Activated CD8-positive, alpha-beta memory T cell treated with anti-CD3 and anti-CD28 coated beads, Interleukin-2, amount 50 U/mL, for 24 hours (primary cell): Measurements from ENCODE around the gene LPP.

ENCODE experiments used
- DNase-seq: peaks from one replicate; pipeline ENCODE4 v3.0.0-alpha.2; 2020; ENCODE audit errors: extremely low read depth

The LPP gene

DNA sequence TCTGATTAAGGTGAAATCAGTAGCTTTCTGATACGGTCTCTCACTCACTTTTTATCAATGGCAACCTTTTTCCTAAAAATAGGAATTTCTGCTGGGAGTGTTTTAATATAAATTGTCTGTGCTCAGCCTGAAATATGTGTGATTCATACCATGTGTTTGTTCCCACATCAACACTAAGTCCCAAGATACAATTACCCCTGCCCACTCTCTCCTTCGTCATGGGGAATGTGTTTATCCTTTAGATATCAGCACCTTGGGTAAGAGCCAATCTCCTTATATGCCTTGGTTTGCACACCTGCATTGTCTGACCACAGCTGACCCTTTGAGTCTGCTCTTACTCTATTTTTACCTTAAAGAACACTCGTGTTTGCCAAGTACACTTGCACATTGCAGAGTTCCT, 356.4 kb downstream of the LPP start:
- DNase-seq, result no peak

- DNase-seq, result no peak
These were observed 359.8 kb downstream of the LPP start for GRCh38 chr3:188513662-188514328.

DNA sequence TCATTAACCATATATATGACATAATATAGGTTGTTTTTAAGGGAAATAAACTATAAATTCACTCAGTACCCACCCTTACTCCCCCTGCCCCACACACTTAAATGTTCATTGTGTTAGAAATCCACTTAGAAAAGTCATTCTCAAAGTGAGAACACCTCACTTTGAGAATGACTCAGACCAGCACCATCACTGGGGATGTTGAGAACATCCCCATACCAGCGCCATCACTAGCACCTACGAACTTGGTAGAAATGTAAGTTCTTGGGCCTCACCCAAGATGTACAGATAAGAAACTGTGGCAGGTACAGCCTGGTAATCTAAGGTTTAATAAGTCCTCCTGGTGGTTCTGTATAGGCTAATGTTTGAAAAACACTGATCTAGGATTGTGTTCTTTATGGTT, 362.6 kb downstream of the LPP start:
- DNase-seq, result no peak

DNA sequence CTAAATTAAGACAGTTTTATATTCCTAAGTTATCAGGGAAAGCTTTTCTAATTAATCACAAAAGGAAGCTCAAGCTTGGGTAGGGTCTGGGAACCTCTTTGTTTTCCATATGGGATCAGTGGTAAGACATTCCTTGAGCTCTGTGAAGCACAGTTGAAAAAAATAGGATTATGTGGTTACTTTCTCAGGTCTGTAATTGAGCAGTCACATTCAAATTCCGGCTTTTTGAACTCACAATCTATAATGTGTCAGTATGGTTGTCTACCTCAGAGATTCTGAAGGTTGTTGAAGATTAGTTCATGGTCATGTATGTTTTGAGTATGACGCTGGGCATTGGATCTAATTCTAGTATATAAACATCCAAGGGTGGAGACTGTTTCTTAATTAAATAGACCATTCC, 364.5 kb downstream of the LPP start:
- DNase-seq, result no peak

GRCh38 chr3:188518835-188519452, 365.0 kb downstream of the LPP start:
- DNase-seq, result no peak

GRCh38 chr3:188520466-188520865, 366.5 kb downstream of the LPP start:
- DNase-seq, result no peak

- no peak for DNase-seq
These were observed 368.2 kb downstream of the LPP start for GRCh38 chr3:188522115-188522514.

- no peak for DNase-seq
These were observed 369.3 kb downstream of the LPP start for GRCh38 chr3:188523291-188523690.

- DNase-seq, result no peak
These were observed 370.1 kb downstream of the LPP start for GRCh38 chr3:188524052-188524451.

DNA sequence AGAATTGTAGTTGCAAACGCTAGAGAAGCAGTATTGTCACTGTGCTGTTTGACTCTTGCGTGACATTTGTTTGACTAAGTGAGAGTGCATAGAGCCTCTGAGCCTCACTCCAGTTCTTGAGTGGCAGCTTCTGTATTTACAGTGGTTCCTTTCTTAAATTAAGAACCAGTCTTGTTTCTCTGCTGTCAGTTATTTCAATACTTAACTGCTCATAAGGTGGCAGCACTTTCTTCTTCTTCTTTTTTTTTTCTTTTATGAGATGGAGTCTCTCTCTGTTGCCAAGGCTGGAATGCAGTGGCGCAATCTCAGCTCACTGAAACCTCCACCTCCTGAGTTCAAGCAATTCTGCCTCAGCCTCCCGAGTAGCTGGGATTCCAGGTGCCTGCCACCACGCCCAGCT, 372.1 kb downstream of the LPP start:
- no peak for DNase-seq

GRCh38 chr3:188527389-188527788, 373.4 kb downstream of the LPP start:
- no peak for DNase-seq

- DNase-seq, result no peak
These were observed 374.4 kb downstream of the LPP start for GRCh38 chr3:188528396-188528795.

- DNase-seq, result no peak
These were observed 375.3 kb downstream of the LPP start for GRCh38 chr3:188529228-188529627.

- DNase-seq, result no peak
These were observed 376.3 kb downstream of the LPP start for GRCh38 chr3:188530226-188530625.

DNA sequence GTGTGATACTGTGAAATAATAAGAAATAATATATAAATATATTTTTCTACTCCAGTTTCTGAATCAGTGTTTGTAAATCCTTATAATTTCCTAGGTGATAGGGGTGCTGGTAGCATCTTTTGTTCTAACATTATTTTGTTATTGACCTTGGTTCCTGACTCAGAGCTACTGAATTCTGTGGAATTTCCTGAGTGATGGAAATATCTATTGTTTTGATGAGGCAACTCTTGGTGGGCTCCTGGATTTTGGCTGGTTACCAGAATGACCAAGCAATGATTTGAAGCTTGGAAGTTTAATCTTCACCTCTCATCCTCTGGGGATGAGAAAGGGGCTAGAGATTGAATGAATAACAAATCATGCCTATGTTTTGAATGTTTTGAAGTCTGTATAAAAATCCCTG, 377.3 kb downstream of the LPP start:
- no peak for DNase-seq

DNA sequence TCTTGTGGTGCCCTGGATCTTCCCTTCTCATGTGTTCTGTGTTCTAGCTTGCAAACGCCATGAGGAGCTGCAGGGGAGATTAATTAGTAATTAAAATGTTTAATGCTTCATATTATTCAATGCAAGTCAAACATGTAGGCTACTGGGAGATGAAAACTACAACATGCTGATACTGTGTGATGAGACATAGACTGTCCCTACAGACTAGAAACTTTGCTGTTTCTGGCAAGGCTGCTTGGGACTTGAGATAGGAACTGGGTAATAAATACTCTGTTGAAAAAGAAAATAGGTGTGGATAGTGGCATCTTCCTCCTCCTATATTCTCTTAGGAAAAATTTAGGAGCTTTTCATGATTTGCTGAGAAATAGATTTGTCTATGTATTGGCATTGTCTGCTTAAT, 379.2 kb downstream of the LPP start:
- DNase-seq, result no peak

GRCh38 chr3:188533612-188534357, 379.8 kb downstream of the LPP start:
- no peak for DNase-seq

DNA sequence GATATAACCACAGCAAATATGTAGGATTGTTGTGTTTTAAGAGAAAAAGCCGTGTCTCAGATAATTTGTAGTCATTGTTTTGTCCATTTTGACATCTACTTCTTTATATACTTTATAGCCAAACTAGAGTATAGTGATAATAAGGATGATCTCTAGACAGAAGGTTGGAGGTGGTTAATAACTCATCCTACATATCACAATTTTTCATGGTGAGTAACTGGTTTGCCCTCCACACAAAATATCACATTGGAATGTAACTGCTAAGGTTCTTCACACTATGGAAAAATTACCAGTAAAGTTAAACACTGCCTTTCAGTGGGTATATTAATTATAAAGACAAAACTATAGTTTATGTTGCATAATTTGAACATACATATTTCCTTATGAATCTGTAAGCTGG, 380.7 kb downstream of the LPP start:
- no peak for DNase-seq

DNA sequence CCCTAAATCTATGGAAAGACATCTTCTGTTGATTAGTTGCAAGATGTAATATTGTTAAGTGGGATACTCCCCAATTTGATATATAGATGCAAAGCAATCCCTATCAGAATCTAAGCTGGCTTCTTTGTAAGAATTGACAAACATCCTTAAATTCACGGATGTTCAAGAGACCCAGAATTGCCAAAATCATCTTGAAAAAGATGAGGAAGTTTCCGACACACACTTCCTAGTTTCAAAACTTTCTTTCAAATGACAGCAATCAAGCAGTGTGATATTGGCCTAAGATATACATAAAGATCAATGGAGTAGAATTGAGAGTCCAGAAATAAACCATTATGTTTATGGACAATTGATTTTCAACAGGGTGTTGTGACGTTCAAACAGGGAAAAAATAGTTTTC, 383.6 kb downstream of the LPP start:
- no peak for DNase-seq

- DNase-seq, result no peak
These were observed 385.1 kb downstream of the LPP start for GRCh38 chr3:188539037-188539436.

DNA sequence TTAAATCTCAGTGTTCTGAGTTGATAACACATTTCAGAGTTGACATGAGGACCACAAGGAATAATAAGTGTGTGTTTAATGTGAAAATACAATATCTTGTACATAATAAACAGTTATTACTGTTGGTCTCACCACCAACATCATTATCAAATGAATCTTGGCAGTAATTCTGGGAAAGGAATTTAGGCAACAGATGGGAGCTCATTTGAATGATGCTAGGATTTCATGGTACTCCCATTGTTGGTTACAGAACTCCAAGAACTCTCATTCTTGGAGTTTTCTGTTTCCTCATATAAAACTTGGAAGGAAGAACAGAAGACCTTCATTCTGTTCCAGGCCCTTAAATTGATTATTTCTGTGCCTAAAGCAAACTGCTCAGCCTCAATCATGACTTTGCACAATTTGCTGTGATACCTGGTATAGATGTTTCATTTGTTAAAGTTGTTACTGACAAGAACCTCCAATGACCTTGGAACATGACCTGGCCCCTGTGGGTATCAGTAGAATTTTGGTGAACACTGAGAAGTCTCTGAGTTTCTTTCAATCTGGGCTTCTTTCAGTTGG, 385.8 kb downstream of the LPP start:
- no peak for DNase-seq

- DNase-seq, result no peak
These were observed 388.2 kb downstream of the LPP start for GRCh38 chr3:188542196-188542595.

- no peak for DNase-seq
These were observed 390.1 kb downstream of the LPP start for GRCh38 chr3:188544012-188544411.
